IPS-15b (cell line): ENCODE data around the gene STK25.
"Not testable (repeated sequence)": the region's sequence is repeated elsewhere in the genome, so short reads cannot be mapped to it uniquely, and the experiment has no call there.

Experiments
- H3K27me3 ChIP-seq: one replicate; pipeline ENCODE4 v1.6.1; 2013; ENCODE audit warnings: low read length; ENCODE audit not compliant: control insufficient read depth, insufficient read depth
- H3K36me3 ChIP-seq: one replicate; pipeline ENCODE4 v1.6.1; 2013; ENCODE audit warnings: low read length; ENCODE audit not compliant: control insufficient read depth, insufficient read depth
- H3K4me1 ChIP-seq: one replicate; pipeline ENCODE4 v1.6.1; 2013; ENCODE audit warnings: mild to moderate bottlenecking, low read length; ENCODE audit not compliant: control insufficient read depth, insufficient read depth
- H3K4me3 ChIP-seq: one replicate; pipeline ENCODE4 v1.5.1; 2013; ENCODE audit warnings: low read depth, low read length
- H3K9ac ChIP-seq: one replicate; pipeline ENCODE4 v1.6.1; 2013; ENCODE audit warnings: low read depth, mild to moderate bottlenecking, low read length
- H3K9me3 ChIP-seq: one replicate; pipeline ENCODE4 v1.6.1; 2013; ENCODE audit warnings: mild to moderate bottlenecking, low read length; ENCODE audit not compliant: control insufficient read depth, insufficient read depth

Gene STK25

DNA sequence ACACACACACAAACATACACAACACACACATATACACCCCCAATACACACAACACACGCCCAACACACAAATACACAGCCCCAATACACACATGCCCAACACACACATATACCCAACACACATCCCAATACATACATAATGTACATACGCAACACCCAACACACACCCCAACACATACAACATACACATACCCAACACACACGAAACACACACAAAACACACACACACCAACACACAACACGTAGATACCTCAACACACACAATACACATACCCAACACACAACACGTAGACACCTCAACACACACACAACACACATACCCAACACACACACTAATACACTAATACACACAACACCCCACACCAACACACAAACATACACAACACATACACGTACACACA lies 8.9 kb upstream of the STK25 start:
- H3K4me3 ChIP-seq = no peak overlapping the region
- H3K9me3 ChIP-seq = no peaks in the 10 kb centered on the region
- no peaks in the 10 kb centered on the region for H3K4me1 ChIP-seq
- no peak overlapping the region for H3K9ac ChIP-seq
- H3K36me3 ChIP-seq = no peaks in the 10 kb centered on the region
- H3K27me3 ChIP-seq = no peaks in the 10 kb centered on the region

DNA sequence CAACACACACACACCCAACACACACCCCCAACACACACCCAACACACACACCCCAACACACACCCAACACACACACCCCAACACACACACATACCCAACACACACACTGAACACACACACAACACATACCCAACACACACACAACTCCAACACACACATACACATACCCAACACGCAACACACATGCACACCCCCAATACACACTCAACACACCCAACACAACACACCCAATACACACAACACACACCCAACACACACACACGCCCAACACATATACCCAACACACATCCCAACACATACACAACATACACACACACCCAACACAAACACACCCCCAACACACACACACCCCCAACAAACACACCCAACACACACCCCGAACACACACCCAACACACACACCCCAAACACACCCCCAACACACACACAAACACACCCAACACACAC lies 8.2 kb upstream of the STK25 start:
- H3K9ac ChIP-seq = no peak overlapping the region
- no peaks in the 10 kb centered on the region for H3K9me3 ChIP-seq
- no peaks in the 10 kb centered on the region for H3K27me3 ChIP-seq
- H3K4me1 ChIP-seq = no peaks in the 10 kb centered on the region
- no peaks in the 10 kb centered on the region for H3K36me3 ChIP-seq
- no peak overlapping the region for H3K4me3 ChIP-seq

DNA sequence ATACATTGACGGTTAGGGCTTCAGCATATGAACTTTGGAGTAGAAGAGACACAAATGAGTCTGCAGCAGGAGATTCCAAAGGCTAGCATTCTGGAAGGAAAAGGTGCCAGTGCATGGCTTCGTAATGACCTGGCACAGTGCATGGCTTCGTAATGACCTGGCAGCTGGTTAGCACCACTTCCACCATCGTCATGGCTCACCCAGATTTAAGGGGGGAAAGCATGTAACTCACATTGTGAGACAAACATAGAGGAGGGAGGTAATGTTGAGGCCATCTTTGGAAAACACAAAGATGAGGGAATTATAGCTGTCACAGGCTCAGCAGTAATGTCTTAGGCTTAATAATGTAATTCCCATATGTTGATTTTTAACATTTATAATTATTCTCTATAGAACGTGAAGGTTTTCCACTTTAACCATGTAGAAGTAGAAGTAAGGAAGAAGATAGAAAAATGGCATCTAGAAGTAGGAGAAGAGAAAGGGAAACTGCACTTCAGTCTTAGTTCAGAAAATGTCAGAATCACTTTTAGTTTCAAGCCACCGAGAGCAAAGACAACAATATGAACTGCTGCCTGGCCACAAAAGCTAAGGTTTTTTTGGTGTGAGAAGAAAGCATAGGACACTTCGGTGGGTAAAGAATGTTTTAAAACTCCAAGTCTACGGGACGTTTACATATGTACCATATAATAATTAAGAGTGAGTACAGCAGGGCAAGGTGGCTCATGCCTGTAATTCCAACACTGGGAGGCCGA lies 6.8 kb upstream of the STK25 start:
- H3K9me3 ChIP-seq = no peaks in the 10 kb centered on the region
- no peak overlapping the region for H3K4me3 ChIP-seq
- no peaks in the 10 kb centered on the region for H3K27me3 ChIP-seq
- no peaks in the 10 kb centered on the region for H3K36me3 ChIP-seq
- H3K9ac ChIP-seq = no peak overlapping the region
- no peaks in the 10 kb centered on the region for H3K4me1 ChIP-seq

DNA sequence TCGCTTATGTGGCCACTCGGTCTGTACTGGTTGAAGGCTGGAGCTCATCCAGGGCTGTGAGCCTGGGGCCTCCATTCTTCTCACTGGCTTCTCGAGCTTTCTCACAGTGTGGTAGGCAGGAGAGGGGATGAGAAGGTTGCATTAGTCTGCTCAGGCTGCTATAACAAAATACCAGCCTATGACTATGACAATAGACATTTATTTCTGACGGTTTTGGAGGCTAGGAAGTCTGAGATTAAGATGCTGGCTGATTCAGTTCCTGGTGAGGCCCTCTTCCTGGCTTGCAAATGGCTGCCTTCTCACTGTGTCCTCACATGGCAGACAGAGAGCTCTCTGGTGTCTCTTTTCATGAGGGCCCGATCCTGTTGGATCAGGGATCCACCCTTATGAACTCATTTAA lies 6.2 kb upstream of the STK25 start:
- no peak overlapping the region for H3K4me3 ChIP-seq
- H3K4me1 ChIP-seq = no peaks in the 10 kb centered on the region
- H3K9me3 ChIP-seq = no peaks in the 10 kb centered on the region
- peaks cover 2% of the 10 kb centered on the region for H3K27me3 ChIP-seq
- no peak overlapping the region for H3K9ac ChIP-seq
- no peaks in the 10 kb centered on the region for H3K36me3 ChIP-seq

DNA sequence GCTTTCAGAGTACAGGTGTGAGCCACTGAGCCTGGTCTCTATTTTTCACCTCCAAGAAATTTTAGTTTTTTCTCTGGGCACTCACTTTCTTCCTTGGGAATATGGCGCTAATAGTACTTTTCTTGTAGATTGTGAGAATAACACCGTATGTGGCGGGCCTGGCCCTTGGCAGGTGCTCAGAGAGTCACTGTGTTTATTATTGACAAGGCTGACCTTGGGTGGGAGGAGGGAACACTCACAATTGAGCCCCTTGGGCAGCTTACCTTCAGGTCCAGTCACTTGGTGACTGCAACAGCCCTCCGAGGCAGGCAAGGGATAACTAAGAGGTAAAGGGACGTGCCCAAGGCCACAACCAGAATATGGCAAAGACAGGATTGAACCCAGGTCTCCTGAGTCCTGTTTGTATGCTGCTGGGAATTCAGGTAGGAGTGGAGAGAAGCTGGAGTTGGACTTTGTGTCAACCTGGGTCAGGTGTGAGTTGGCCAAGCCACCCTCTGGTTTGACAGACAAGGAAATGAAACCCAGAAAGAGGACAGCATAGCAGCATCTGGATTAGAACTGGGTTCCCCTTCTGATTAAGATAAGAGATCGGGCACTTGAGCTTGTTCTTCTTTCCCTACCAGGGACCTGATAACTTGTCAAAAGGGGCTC lies 2.8 kb upstream of the STK25 start:
- Histone ChIP-seq H3K9me3 (no peaks in the 10 kb centered on the region), H3K4me3 (no peak overlapping the region), H3K4me1 (no peaks in the 10 kb centered on the region), H3K9ac (no peak overlapping the region), H3K27me3 (peaks cover 7% of the 10 kb centered on the region), H3K36me3 (no peaks in the 10 kb centered on the region)

DNA sequence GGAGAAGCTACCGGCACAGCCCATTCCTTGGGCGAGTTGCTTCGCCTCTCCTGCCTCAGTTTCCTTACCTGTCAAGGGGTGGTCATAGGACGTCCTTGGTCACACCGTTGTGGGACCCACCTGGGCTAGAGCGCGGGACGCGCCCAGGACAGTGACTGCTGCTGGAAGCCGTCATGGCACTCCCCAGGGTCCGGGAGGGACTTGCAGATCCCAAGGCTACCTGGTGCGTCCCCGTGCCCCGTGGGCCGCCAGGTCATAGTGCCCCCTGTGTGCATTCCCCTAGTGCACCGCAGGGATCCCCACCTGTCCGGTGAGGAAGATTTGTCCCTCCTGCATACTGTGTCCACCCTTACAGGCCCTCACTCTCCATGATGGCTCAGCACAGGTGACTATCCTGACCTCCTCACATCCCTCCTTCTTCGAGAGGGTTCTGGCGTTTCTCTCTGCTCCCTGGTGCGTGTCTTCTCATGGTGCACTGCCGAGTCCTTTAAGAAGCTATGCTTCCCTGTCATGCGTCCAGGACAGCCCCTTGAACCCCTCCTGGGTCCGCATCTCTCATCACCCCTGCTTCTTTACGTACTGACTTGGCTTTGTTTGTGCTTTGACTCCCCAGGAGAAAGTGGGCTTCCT lies 886 bp upstream of the STK25 start:
- H3K4me1 ChIP-seq = peaks cover 4% of the 10 kb centered on the region
- peaks cover 7% of the 10 kb centered on the region for H3K27me3 ChIP-seq
- H3K9ac ChIP-seq = peak overlapping the region; percentile 76
- H3K4me3 ChIP-seq = peak overlapping the region; percentile 89
- H3K36me3 ChIP-seq = peaks cover 6% of the 10 kb centered on the region
- no peaks in the 10 kb centered on the region for H3K9me3 ChIP-seq

GRCh38 chr2:241507430-241508239 lies 749 bp downstream of the STK25 start:
- peak overlapping the region; percentile 70 for H3K9ac ChIP-seq
- H3K36me3 ChIP-seq = peaks cover 10% of the 10 kb centered on the region
- no peaks in the 10 kb centered on the region for H3K9me3 ChIP-seq
- peaks cover 4% of the 10 kb centered on the region for H3K4me1 ChIP-seq
- H3K27me3 ChIP-seq = peaks cover 7% of the 10 kb centered on the region
- peak overlapping the region; percentile 77 for H3K4me3 ChIP-seq

DNA sequence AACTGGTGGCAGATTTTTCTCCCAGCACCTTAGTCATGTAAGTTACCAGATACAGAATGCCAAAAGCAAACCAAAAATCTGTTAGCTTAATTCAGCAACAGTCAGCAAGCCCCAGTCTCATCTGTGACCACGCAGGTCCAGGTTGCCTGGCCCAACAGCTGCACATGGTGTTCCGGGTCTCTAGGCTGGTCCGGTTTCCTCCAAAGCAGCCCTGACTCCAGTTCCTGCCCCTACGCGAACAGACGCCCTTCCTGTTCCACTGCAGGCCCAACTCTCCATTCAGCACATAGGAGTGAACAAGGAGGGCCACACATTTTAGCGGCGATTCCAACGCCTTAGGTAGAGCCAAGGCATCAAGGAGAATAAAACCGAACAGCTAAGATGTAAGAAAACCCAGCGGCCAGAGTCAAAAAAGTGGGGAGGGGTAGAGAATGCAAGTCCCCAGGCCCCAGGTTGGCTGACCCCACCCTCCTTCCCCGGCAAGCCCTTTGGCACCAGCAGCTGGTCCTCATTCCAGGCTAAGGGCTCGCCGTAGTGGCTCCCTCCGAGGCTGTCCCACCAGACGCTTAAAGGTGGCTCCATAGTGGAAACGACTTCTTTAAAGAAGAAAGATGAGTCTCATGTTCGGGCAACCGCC lies 1.5 kb downstream of the STK25 start:
- Histone ChIP-seq H3K27me3 (peaks cover 7% of the 10 kb centered on the region), H3K36me3 (peaks cover 10% of the 10 kb centered on the region), H3K9me3 (no peaks in the 10 kb centered on the region), H3K4me3 (peak overlapping the region; percentile 77), H3K9ac (peak overlapping the region; percentile 70), H3K4me1 (peaks cover 4% of the 10 kb centered on the region)

GRCh38 chr2:241506317-241506716 lies 2.1 kb downstream of the STK25 start:
- not testable (repeated sequence) for H3K4me3 ChIP-seq, H3K4me1 ChIP-seq, H3K9me3 ChIP-seq, H3K9ac ChIP-seq, H3K27me3 ChIP-seq
- H3K36me3 ChIP-seq = peaks cover 13% of the 10 kb centered on the region

DNA sequence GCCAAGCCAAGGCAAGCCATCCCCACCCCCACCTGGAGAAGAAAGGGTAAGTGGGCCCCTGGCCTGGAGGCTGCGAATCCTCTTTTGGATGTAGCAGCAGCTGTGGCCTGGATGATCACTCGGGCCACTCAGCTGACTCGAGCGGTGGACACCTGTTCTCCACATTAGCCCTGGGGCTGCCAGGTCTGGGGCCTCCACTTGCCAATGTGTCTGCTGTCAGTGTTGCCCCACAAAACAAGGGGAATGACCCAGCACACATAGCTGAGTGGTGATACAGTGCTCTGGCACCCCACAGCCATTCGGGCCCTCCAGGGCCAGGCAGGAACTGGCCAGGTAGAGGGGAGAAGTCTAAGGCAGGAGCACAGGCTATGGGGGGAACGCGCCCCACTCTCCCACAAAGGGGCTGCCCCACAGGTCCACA lies 2.6 kb downstream of the STK25 start:
- Histone ChIP-seq H3K4me3 (no peak overlapping the region), H3K4me1 (peaks cover 4% of the 10 kb centered on the region), H3K36me3 (peaks cover 18% of the 10 kb centered on the region), H3K27me3 (peaks cover 7% of the 10 kb centered on the region), H3K9me3 (no peaks in the 10 kb centered on the region), H3K9ac (peak overlapping the region; percentile 8)
